Ovary (tissue), 3 donors: ENCODE measurements around the gene ABCC2.

Experiments
- EP300 ChIP-seq: sonication (generic); formaldehyde crosslinking; IDR thresholded peaks from one replicate; pipeline ENCODE4 v1.6.1; 2017; ENCODE audit warnings: antibody characterized with exemption
- POLR2A ChIP-seq: fragments of 450-650 bp; IDR thresholded peaks from one replicate; pipeline ENCODE4 v1.6.1; 2017; ENCODE audit warnings: antibody characterized with exemption, mild to moderate bottlenecking, moderate library complexity
- TF ChIP-seq, protein P1 (sequence below), 3 donors: fragments of 450-650 bp in 2 of 3; fragments of 200-600 bp in 1 of 3; IDR thresholded peaks; one replicate each; pipeline versions ENCODE4 v1.5.1 to v1.8.0; 2016 to 2022; ENCODE audit warnings: antibody characterized with exemption in 3 of 3, mild to moderate bottlenecking in 1 of 3
- donor health status: DM: no; HTN: no; CAD: no.

- TF ChIP-seq POLR2A (no peak), EP300 (no peak)
- TF ChIP-seq, protein P1, sequence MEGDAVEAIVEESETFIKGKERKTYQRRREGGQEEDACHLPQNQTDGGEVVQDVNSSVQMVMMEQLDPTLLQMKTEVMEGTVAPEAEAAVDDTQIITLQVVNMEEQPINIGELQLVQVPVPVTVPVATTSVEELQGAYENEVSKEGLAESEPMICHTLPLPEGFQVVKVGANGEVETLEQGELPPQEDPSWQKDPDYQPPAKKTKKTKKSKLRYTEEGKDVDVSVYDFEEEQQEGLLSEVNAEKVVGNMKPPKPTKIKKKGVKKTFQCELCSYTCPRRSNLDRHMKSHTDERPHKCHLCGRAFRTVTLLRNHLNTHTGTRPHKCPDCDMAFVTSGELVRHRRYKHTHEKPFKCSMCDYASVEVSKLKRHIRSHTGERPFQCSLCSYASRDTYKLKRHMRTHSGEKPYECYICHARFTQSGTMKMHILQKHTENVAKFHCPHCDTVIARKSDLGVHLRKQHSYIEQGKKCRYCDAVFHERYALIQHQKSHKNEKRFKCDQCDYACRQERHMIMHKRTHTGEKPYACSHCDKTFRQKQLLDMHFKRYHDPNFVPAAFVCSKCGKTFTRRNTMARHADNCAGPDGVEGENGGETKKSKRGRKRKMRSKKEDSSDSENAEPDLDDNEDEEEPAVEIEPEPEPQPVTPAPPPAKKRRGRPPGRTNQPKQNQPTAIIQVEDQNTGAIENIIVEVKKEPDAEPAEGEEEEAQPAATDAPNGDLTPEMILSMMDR (IDR thresholded peaks at IDR 0.05): no peak
Observed at GRCh38 chr10:99768556-99768955, 13.9 kb upstream of the ABCC2 start.
